KG1 (cell line): ENCODE data around the gene RCC1.
"Not testable (repeated sequence)": the region's sequence is repeated elsewhere in the genome, so short reads cannot be mapped to it uniquely, and the experiment has no call there.

Source experiments
- DNase-seq: peaks from one replicate; lab custom pipeline; 2025; lab: John Stamatoyannopoulos, UW

The RCC1 gene

GRCh38 chr1:28548318-28548717 is 42.5 kb downstream of the RCC1 start:
- DNase-seq, result no peak

- DNase-seq, result no peak
Observed at GRCh38 chr1:28551381-28551780, 45.5 kb downstream of the RCC1 start.

- DNase-seq, result peak; percentile 95
Observed at GRCh38 chr1:28552758-28553663, 47.2 kb downstream of the RCC1 start, which contains the start of gene TRNAU1AP. Gene TRNAU1AP (plus strand): TSS chr1:28553085. CDS start chr1:28553111, 26 bp downstream.

GRCh38 chr1:28560886-28561285 is 55.0 kb downstream of the RCC1 start:
- no peak for DNase-seq

GRCh38 chr1:28564310-28564709 is 58.5 kb downstream of the RCC1 start:
- DNase-seq, result no peak

- DNase-seq, result no peak
Observed at GRCh38 chr1:28565040-28565439, 59.2 kb downstream of the RCC1 start.

GRCh38 chr1:28565726-28566125 is 59.9 kb downstream of the RCC1 start:
- no peak for DNase-seq

- no peak for DNase-seq
Observed at GRCh38 chr1:28566931-28567330, 61.1 kb downstream of the RCC1 start.

GRCh38 chr1:28571911-28572310 is 66.1 kb downstream of the RCC1 start:
- DNase-seq, result no peak

GRCh38 chr1:28572891-28573290 is 67.0 kb downstream of the RCC1 start:
- not testable (repeated sequence) for DNase-seq

GRCh38 chr1:28573564-28573963 is 67.7 kb downstream of the RCC1 start:
- no peak for DNase-seq

GRCh38 chr1:28577052-28577678 is 71.3 kb downstream of the RCC1 start:
- no peak for DNase-seq

- DNase-seq, result no peak
Observed at GRCh38 chr1:28577738-28578536, 72.1 kb downstream of the RCC1 start.

- DNase-seq, result no peak
Observed at GRCh38 chr1:28578696-28579218, 72.9 kb downstream of the RCC1 start.

- no peak for DNase-seq
Observed at GRCh38 chr1:28579401-28579800, 73.6 kb downstream of the RCC1 start.

- DNase-seq, result no peak
Observed at GRCh38 chr1:28580722-28581530, 75.1 kb downstream of the RCC1 start.

GRCh38 chr1:28581531-28582247 is 75.8 kb downstream of the RCC1 start:
- peak; percentile 79 for DNase-seq

- DNase-seq, result no peak
Observed at GRCh38 chr1:28582248-28582615, 76.4 kb downstream of the RCC1 start.

GRCh38 chr1:28586585-28587391 is 80.9 kb downstream of the RCC1 start:
- DNase-seq, result not testable (repeated sequence)
